Choroid plexus epithelial cell (primary cell): ENCODE measurements around the gene SUPT5H.

Experiments
- DNase-seq: peaks from one replicate; pipeline ENCODE4 v3.0.0-alpha.2; 2010; ENCODE audit warnings: low read depth
- H3K4me3 ChIP-seq: 2 replicates; pipeline ENCODE4 v1.5.1; 2011; ENCODE audit warnings: low read depth, mild to moderate bottlenecking, control low read depth, low read length, moderate library complexity
- TF ChIP-seq, protein P1 (sequence below): conservative IDR thresholded peaks from 2 replicates; pipeline ENCODE4 v1.5.1; 2011; ENCODE audit warnings: low read depth, mild to moderate bottlenecking, control low read depth, inconsistent platforms, low read length, moderate library complexity

The SUPT5H gene

DNA sequence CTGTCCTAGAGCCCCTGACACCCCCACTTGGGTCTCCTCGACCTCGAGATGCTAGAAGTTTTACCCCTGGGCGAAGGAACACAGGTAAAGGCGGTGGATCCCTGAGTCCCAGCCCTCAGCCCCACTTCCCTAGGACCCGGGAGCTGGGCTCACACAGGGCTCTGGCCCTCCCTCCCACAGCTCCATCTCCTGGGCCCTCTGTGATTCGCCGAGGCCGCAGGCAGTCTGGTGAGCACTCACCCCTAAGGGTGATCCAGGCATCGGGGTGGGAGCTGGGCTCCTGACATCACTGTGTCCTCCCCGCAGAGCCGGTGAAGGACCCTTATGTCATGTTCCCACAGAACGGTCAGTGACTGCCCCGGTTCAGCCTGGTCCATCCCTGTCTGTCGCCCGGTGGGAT is 24.6 kb upstream of the SUPT5H start:
- H3K4me3 ChIP-seq = no peak overlapping the region
- DNase-seq = no peak
- TF ChIP-seq, protein P1, sequence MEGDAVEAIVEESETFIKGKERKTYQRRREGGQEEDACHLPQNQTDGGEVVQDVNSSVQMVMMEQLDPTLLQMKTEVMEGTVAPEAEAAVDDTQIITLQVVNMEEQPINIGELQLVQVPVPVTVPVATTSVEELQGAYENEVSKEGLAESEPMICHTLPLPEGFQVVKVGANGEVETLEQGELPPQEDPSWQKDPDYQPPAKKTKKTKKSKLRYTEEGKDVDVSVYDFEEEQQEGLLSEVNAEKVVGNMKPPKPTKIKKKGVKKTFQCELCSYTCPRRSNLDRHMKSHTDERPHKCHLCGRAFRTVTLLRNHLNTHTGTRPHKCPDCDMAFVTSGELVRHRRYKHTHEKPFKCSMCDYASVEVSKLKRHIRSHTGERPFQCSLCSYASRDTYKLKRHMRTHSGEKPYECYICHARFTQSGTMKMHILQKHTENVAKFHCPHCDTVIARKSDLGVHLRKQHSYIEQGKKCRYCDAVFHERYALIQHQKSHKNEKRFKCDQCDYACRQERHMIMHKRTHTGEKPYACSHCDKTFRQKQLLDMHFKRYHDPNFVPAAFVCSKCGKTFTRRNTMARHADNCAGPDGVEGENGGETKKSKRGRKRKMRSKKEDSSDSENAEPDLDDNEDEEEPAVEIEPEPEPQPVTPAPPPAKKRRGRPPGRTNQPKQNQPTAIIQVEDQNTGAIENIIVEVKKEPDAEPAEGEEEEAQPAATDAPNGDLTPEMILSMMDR = no peak

DNA sequence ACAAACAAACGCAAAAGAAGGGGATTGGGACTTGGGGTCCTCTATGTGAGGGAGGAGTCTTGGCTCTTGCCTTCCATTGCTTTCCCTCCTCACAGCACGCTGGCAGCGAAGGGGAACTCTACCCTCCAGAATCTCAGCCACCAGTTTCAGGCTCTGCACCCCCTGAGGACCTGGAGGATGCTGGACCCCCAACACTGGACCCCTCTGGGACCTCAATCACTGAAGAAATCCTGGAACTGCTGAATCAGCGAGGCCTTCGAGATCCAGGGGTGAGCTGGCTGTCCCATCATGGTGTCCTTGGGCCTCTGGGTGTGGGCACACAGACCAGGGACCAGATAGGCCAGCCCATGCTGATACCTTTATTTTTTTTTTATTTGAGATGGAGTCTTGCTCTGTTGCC is 23.4 kb upstream of the SUPT5H start:
- H3K4me3 ChIP-seq = no peak overlapping the region
- TF ChIP-seq, protein P1 = no peak
- no peak for DNase-seq

DNA sequence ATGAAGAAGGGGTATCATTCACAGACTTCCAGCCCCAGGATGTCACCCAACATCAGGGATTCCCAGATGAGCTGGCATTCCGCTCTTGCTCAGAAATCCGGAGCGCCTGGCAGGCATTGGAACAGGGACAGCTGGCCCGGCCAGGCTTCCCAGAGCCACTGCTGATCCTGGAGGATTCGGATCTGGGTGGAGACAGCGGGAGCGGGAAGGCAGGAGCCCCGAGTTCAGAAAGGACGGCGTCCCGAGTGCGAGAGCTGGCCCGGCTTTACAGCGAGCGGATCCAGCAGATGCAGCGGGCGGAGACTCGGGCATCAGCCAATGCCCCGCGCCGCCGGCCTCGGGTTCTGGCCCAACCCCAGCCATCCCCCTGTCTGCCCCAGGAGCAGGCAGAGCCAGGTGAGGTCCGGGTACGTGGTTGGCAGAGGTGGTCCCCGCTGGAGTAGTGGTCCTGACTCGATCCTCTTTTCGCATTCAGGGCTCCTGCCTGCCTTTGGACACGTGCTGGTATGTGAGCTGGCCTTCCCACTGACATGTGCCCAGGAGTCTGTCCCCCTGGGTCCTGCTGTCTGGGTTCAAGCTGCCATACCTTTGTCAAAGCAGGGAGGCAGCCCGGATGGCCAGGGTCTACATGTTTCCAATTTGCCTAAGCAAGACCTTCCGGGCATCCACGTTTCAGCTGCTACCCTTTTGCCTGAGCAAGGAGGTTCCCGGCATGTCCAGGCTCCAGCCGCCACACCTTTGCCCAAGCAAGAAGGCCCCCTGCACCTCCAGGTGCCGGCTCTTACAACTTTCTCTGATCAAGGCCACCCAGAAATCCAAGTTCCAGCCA is 21.9 kb upstream of the SUPT5H start:
- H3K4me3 ChIP-seq = no peak overlapping the region
- DNase-seq = no peak
- TF ChIP-seq, protein P1 = no peak

DNA sequence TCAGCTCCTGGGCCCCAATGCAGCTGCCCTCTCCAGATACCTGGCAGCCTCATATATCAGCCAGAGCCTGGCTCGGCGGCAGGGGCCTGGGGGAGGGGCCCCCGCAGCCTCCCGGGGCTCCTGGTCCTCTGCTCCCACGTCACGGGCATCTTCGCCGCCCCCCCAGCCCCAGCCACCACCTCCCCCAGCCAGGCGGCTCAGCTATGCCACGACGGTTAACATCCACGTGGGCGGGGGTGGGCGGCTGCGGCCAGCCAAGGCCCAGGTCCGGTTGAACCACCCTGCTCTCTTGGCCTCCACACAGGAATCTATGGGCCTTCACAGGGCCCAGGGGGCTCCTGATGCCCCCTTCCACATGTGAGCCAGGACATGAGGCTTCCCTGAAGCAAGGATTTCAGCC is 20.4 kb upstream of the SUPT5H start:
- TF ChIP-seq, protein P1 = no peak
- H3K4me3 ChIP-seq = no peak overlapping the region
- no peak for DNase-seq

DNA sequence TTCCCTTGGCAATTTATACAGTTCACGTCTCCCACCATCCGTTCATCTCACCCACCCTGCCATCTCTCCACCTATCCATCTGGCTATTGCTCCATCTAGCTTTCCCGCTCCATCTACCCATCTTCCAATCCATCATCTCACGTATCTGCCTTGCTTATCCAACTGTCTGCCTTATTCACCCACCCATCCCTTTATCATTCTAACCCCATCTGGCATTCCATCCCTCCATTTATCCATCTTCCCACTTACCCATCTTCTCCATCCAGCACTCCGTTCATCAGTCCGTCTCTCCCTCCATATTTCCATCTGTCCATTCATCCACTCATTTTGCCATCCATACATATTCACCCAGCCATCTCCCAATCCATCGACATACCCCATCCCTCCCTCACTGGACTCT is 19.6 kb upstream of the SUPT5H start:
- TF ChIP-seq, protein P1 = no peak

DNA sequence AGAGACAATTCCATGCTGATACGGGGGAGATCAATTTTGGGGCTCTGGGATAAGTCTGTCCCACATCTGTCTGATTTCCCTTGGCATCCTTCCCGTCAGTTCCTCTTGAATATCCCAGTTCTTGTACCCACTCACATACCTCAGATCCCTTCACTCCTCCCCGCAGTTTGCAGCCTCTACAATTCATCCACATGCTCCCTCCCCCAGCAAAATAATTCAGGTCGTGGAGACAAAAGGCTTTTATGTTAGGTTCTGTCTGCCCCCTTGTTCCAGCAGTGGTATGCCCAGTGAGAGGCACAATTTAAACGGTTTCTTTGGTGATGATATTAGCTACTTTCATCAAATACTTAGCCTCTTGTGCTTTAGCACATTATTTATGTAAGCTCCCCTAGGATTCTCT is 19.2 kb upstream of the SUPT5H start:
- TF ChIP-seq, protein P1 = no peak
- no peak overlapping the region for H3K4me3 ChIP-seq
- no peak for DNase-seq

More for the DNA sequence above, 19.6 kb upstream of the SUPT5H start:
- H3K4me3 ChIP-seq = no peak overlapping the region
- no peak for DNase-seq

DNA sequence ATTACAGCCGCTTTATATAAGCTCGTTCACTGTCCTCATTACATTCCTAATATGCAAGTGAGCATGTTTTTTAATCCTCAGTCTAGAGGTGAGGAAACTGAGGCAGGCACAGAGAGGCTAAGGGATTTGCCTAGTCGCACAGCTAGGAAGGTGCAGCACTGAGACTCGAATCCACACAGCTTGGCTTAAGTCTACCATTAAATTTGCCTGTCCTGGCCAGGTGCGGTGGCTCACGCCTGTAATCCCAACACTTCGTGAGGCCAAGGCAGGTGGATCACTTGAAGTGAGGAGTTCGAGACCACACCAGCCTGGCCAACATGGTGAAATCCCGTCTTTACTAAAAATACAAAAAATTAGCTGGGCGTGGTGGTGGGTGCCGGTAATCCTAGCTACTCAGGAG is 17.7 kb upstream of the SUPT5H start:
- no peak for DNase-seq
- TF ChIP-seq, protein P1 = no peak
- no peak overlapping the region for H3K4me3 ChIP-seq
